Effector CD8-positive, alpha-beta T cell (primary cell): ENCODE results near the gene SERPINF2.
"Not testable (repeated sequence)": the region's sequence is repeated elsewhere in the genome, so short reads cannot be mapped to it uniquely, and the experiment has no call there.

Experiments
- DNase-seq: peaks from one replicate; lab custom pipeline; 2025; lab: John Stamatoyannopoulos, UW

SERPINF2 gene

GRCh38 chr17:1789936-1790335 lies 47.3 kb downstream of the SERPINF2 start:
- no peak for DNase-seq

DNA sequence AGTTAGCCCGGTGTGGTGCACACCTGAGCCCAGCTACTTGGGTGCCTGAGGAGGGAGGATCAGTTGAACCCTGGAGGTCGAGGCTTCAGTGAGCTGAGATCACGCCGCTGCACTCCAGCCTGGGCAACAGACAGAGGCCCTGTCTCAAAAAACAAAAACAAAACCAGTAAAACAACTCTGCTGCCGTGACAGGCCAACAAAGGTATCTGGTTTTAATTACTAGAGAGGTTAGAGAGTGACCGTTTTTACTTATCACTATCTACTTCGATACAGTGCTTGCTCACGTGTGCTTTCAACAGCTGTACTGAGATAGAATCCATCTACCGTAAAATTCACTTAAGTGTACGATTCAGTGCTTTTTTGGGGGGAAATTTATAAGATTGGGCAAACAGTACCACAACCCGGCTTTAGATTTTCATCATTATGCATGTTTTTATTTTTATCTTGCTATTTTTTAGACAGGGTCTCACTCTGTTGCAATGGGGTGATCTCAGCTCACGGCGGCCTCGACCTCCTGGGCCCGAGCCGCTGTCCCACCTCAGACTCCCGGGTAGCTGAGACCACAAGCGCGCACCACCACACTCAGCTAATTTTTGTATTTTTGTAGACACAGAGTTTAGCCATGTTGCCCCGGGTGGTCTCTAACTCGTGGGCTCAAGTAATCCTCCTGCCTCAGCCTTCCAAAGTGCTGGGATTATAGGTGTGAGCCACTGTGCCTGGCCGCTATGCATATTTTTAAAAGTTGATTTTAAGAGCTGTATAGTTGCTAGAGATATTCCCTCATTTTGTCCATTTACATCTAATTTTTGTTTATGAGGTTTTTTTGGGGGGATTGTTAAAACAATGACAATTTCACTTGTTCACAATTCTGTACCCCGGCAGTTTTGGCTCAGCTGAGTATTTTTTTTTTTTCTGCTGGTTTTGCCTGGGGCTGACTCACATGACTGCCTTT lies 50.1 kb downstream of the SERPINF2 start:
- no peak for DNase-seq

DNA sequence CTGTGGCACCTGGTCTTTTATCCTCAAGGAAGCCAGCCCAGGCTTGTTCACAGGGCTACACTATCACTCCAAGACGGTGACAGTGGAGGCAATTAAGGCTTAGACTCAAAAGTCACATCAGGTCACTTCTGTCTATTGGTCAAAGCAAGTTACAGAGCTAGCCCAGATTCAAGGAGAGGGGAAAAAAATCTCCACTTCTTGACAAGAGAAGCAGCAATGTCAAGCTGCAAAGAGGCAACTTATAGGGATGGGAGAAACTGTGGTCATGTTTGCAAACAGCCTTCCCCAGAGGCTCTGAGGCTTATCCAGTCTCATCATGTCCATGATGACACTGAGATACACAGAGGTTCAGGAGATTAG lies 50.8 kb downstream of the SERPINF2 start:
- no peak for DNase-seq

GRCh38 chr17:1796800-1797199 lies 54.1 kb downstream of the SERPINF2 start:
- DNase-seq, result no peak

GRCh38 chr17:1797323-1797722 lies 54.7 kb downstream of the SERPINF2 start:
- DNase-seq, result no peak

- not testable (repeated sequence) for DNase-seq
Measured at GRCh38 chr17:1797846-1798245, 55.2 kb downstream of the SERPINF2 start.

DNA sequence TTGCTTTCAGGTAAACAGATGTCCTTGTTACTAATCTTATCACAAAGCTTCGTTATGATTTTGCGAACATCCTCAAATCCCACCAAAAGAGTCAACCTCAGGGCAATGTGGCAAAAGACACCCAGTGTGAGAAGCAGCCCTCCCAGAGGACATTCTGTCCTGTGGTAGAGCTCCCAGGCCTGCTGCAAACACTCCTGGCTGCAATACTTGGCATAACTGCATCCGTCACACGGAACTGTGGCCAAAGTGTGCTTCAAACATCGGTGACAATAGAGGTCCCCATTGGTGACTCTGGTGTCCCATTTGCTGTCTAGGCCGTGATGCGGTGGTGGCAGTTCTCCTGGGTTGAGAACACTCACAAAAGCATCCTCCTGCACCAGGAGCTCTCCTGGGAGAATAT lies 57.6 kb downstream of the SERPINF2 start:
- DNase-seq, result no peak

GRCh38 chr17:1800712-1801111 lies 58.0 kb downstream of the SERPINF2 start:
- DNase-seq, result no peak

- no peak for DNase-seq
Measured at GRCh38 chr17:1802429-1802828, 59.8 kb downstream of the SERPINF2 start.

GRCh38 chr17:1803280-1803679 lies 60.6 kb downstream of the SERPINF2 start:
- no peak for DNase-seq
